DMS153 treated with DMSO at 0.1 percent for 48 hours (cell line): ENCODE results near the gene DNAJB8.

Experiments
- DNase-seq: peaks from one replicate; lab custom pipeline; 2025; ENCODE audit not compliant: unreplicated experiment; lab: John Stamatoyannopoulos, UW

Gene DNAJB8

GRCh38 chr3:128466840-128467541, at the start of gene DNAJB8:
DNAJB8 (minus strand) TSS chr3:128466890; CDS start chr3:128463245, 3,645 bp downstream.
- no peak for DNase-seq

GRCh38 chr3:128515967-128516366, 49.3 kb upstream of the DNAJB8 start:
- DNase-seq: no peak

GRCh38 chr3:128508852-128509251, 42.2 kb upstream of the DNAJB8 start:
- no peak for DNase-seq

- no peak for DNase-seq
Measured at GRCh38 chr3:128506754-128507153, 40.1 kb upstream of the DNAJB8 start.

- DNase-seq: no peak
Measured at GRCh38 chr3:128505771-128506170, 39.1 kb upstream of the DNAJB8 start.

- DNase-seq: no peak
Measured at GRCh38 chr3:128504963-128505730, 38.5 kb upstream of the DNAJB8 start.

GRCh38 chr3:128504533-128504915, 37.8 kb upstream of the DNAJB8 start:
- no peak for DNase-seq

GRCh38 chr3:128503751-128504532, 37.3 kb upstream of the DNAJB8 start:
- DNase-seq: no peak

GRCh38 chr3:128503164-128503651, 36.5 kb upstream of the DNAJB8 start:
- no peak for DNase-seq

- no peak for DNase-seq
Measured at GRCh38 chr3:128502712-128503111, 36.0 kb upstream of the DNAJB8 start.

GRCh38 chr3:128501431-128501830, 34.7 kb upstream of the DNAJB8 start:
- no peak for DNase-seq

- DNase-seq: no peak
Measured at GRCh38 chr3:128500556-128500955, 33.9 kb upstream of the DNAJB8 start.

GRCh38 chr3:128499724-128500275, 33.1 kb upstream of the DNAJB8 start:
- DNase-seq: no peak

GRCh38 chr3:128498901-128499530, 32.3 kb upstream of the DNAJB8 start:
- no peak for DNase-seq

- no peak for DNase-seq
Measured at GRCh38 chr3:128498127-128498626, 31.5 kb upstream of the DNAJB8 start.

GRCh38 chr3:128497305-128498126, 30.8 kb upstream of the DNAJB8 start:
- DNase-seq: peak; percentile 27

- no peak for DNase-seq
Measured at GRCh38 chr3:128496602-128497304, 30.1 kb upstream of the DNAJB8 start.

GRCh38 chr3:128496019-128496601, 29.4 kb upstream of the DNAJB8 start:
- no peak for DNase-seq
